Measurements from ENCODE around the gene MXRA7.
"Not testable (repeated sequence)": the region's sequence is repeated elsewhere in the genome, so short reads cannot be mapped to it uniquely, and the experiment has no call there.

MXRA7 gene

DNA sequence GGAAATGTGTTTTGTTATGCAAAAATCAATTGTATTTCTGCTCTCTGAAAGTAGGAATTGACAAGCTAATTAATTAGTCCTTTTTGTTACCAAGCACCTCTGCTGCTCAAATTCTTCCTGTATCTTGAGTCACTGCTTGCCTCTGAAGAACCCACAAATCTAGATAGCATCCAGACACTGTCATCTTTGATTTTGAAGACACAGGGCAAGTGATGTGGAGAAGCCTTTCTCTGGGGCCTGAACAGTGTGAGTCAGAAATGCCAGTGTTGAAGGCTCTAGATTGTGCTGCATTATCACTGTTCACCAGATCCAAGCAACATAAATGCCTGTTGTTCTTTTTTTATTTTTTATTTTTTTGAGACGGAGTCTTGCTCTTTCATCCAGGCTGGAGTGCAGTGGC, 56.4 kb downstream of the MXRA7 start:
- no peak overlapping the region for H3K27ac ChIP-seq (ENCODE audit: low read depth, low read length)
- H3K27me3 ChIP-seq (ENCODE audit: control insufficient read depth, insufficient read depth, low read length), result no peaks in the 10 kb centered on the region
- no peak overlapping the region for H3K9ac ChIP-seq (ENCODE audit: low read length)
- no peak overlapping the region for H3K4me3 ChIP-seq (ENCODE audit: low read length)
- no peaks in the 10 kb centered on the region for H3K36me3 ChIP-seq (ENCODE audit: control insufficient read depth, insufficient read depth, low read length)
- H3K4me1 ChIP-seq (ENCODE audit: control insufficient read depth, insufficient read depth, low read length), result no peaks in the 10 kb centered on the region

GRCh38 chr17:76650504-76650903, 60.3 kb downstream of the MXRA7 start:
- H3K27ac ChIP-seq (ENCODE audit: low read depth, low read length), result no peak overlapping the region
- peaks cover 2% of the 10 kb centered on the region for H3K27me3 ChIP-seq (ENCODE audit: control insufficient read depth, insufficient read depth, low read length)
- no peak overlapping the region for H3K4me3 ChIP-seq (ENCODE audit: low read length)
- H3K36me3 ChIP-seq (ENCODE audit: control insufficient read depth, insufficient read depth, low read length), result no peaks in the 10 kb centered on the region
- H3K4me1 ChIP-seq (ENCODE audit: control insufficient read depth, insufficient read depth, low read length), result no peaks in the 10 kb centered on the region
- no peak overlapping the region for H3K9ac ChIP-seq (ENCODE audit: low read length)

DNA sequence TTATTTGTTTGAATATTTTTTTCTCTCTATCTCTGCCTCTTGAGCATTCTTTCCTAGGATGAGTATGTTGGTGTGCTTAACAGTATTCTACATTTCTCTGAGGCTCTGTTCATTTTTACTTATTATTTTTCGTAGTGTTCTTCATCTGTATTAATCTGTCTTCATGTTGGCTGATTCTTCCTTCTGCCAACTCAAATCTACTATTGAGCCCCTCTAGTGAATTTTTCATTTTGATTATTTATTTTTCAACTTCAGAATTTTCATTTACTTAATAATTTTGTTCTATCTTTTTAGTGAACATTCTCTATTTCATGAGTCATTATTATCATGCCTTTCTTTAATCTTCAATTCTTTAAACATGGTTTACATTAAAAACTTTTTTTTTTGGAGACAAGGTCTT, 64.1 kb downstream of the MXRA7 start:
- H3K9ac ChIP-seq (ENCODE audit: low read length), result no peak overlapping the region
- H3K4me1 ChIP-seq (ENCODE audit: control insufficient read depth, insufficient read depth, low read length), result no peaks in the 10 kb centered on the region
- no peaks in the 10 kb centered on the region for H3K36me3 ChIP-seq (ENCODE audit: control insufficient read depth, insufficient read depth, low read length)
- peaks cover 2% of the 10 kb centered on the region for H3K27me3 ChIP-seq (ENCODE audit: control insufficient read depth, insufficient read depth, low read length)
- no peak overlapping the region for H3K27ac ChIP-seq (ENCODE audit: low read depth, low read length)
- no peak overlapping the region for H3K4me3 ChIP-seq (ENCODE audit: low read length)

GRCh38 chr17:76645481-76645880, 65.3 kb downstream of the MXRA7 start:
- no peak overlapping the region for H3K27ac ChIP-seq (ENCODE audit: low read depth, low read length)
- peak overlapping the region; percentile 45 for H3K9ac ChIP-seq (ENCODE audit: low read length)
- no peak overlapping the region for H3K4me3 ChIP-seq (ENCODE audit: low read length)

DNA sequence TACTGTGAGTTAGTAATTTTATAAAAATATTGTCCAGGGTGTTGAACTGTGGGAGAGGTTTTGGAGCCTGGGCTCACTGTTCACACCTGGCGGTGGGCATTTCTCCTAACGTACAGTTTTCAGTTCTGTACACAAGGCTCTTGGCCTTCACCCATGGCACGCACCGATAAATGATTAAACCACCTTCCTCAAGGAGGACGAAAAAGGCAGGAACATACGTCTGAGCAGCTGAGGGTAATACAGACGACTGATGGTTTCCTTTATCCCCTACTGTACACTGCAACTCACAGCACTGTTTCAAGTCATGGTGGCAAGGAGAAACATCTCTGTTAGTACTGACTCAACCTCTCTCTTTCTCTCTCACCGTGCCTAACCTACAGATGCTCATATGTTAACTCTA, 65.8 kb downstream of the MXRA7 start:
- no peaks in the 10 kb centered on the region for H3K4me1 ChIP-seq (ENCODE audit: control insufficient read depth, insufficient read depth, low read length)
- no peaks in the 10 kb centered on the region for H3K36me3 ChIP-seq (ENCODE audit: control insufficient read depth, insufficient read depth, low read length)
- no peak overlapping the region for H3K4me3 ChIP-seq (ENCODE audit: low read length)
- H3K27ac ChIP-seq (ENCODE audit: low read depth, low read length), result no peak overlapping the region
- no peak overlapping the region for H3K9ac ChIP-seq (ENCODE audit: low read length)
- peaks cover 2% of the 10 kb centered on the region for H3K27me3 ChIP-seq (ENCODE audit: control insufficient read depth, insufficient read depth, low read length)

More at GRCh38 chr17:76645481-76645880, 65.3 kb downstream of the MXRA7 start:
- Histone ChIP-seq H3K4me1 (ENCODE audit: control insufficient read depth, insufficient read depth, low read length) (no peaks in the 10 kb centered on the region), H3K36me3 (ENCODE audit: control insufficient read depth, insufficient read depth, low read length) (no peaks in the 10 kb centered on the region), H3K27me3 (ENCODE audit: control insufficient read depth, insufficient read depth, low read length) (peaks cover 2% of the 10 kb centered on the region)

GRCh38 chr17:76643553-76644148, 67.1 kb downstream of the MXRA7 start, which contains the start of gene ST6GALNAC1:
ST6GALNAC1 (minus strand) TSS chr17:76643757; CDS start chr17:76643638, 119 bp downstream.
- Histone ChIP-seq H3K36me3 (ENCODE audit: control insufficient read depth, insufficient read depth, low read length) (no peaks in the 10 kb centered on the region), H3K9ac (ENCODE audit: low read length) (peak within 1 kb of the TSS; percentile 49), H3K27me3 (ENCODE audit: control insufficient read depth, insufficient read depth, low read length) (peaks cover 2% of the 10 kb centered on the region), H3K4me1 (ENCODE audit: control insufficient read depth, insufficient read depth, low read length) (no peaks in the 10 kb centered on the region), H3K27ac (ENCODE audit: low read depth, low read length) (no peak within 1 kb of the TSS), H3K4me3 (ENCODE audit: low read length) (peak within 1 kb of the TSS; percentile 74)

DNA sequence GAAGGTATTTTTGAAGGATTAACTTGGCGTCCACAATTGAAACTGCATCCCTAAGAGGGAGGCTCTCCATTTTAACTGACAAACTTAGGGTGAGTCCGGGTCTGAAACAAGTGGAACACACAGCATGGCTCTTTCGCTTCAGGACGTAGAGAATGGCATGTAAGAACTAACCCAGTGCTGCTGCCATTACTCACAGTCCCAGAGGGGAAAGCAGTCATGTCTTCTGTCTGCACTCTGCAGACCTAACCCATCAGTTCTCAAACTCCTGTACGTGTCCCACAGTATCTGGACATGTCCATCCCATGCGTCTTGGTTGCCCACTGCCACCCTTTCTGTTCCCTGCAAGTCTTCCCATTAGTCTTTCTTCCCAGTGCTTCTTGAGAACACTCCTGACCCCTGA, 67.8 kb downstream of the MXRA7 start:
- H3K4me3 ChIP-seq (ENCODE audit: low read length), result peak overlapping the region; percentile 74

DNA sequence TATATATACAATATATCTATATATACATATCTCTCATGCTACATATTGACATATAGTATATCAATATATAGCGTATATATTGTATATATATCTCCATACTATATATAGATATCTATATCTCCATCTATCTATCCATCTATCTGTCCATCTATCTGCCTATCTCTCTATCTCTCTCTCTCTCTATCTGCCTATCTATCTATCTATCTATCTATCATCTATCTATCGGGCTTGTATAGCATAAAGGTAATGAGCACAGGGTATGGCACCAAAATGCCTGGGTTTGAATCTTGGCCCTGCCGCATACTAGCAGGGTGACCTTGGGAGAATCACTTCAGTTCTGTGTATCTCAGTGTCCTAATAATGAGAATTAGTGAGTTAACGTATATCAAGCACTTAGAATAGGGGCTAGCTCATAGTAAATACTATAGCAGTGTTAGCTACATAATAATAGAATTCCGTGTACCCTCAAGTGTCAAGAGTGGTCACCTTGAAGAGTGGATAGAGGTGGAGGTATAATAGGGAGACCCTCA, 68.7 kb downstream of the MXRA7 start:
- Histone ChIP-seq H3K4me3 (ENCODE audit: low read length) (peak overlapping the region; percentile 74), H3K27ac (ENCODE audit: low read depth, low read length) (no peak overlapping the region), H3K9ac (ENCODE audit: low read length) (no peak overlapping the region)

More for the DNA sequence above, 67.8 kb downstream of the MXRA7 start:
- Histone ChIP-seq H3K27ac (ENCODE audit: low read depth, low read length) (no peak overlapping the region), H3K27me3 (ENCODE audit: control insufficient read depth, insufficient read depth, low read length) (no peaks in the 10 kb centered on the region), H3K9ac (ENCODE audit: low read length) (peak overlapping the region; percentile 49), H3K4me1 (ENCODE audit: control insufficient read depth, insufficient read depth, low read length) (no peaks in the 10 kb centered on the region), H3K36me3 (ENCODE audit: control insufficient read depth, insufficient read depth, low read length) (no peaks in the 10 kb centered on the region)

DNA sequence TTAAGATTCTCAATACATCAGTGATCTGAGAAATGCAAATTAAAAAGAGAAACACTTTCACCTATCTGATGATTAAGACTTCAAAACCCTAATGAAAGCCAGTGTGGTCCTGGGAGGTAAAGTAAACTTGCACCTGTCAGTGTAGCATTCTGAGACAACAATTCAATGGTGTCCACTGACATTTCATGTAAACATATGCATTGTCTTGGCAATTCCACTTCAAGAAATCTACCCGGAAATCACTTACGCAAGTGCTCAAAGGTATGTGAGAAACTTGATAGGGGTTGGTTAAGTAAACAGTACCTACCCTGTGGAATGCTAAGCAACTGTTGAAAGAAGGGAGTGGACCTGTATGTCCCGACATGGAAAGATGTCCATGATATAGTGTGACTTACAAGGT, 69.3 kb downstream of the MXRA7 start:
- Histone ChIP-seq H3K9ac (ENCODE audit: low read length) (no peak overlapping the region), H3K27ac (ENCODE audit: low read depth, low read length) (no peak overlapping the region), H3K4me3 (ENCODE audit: low read length) (no peak overlapping the region)

More for the DNA sequence above, 68.7 kb downstream of the MXRA7 start:
- Histone ChIP-seq H3K27me3 (ENCODE audit: control insufficient read depth, insufficient read depth, low read length) (no peaks in the 10 kb centered on the region), H3K4me1 (ENCODE audit: control insufficient read depth, insufficient read depth, low read length) (no peaks in the 10 kb centered on the region), H3K36me3 (ENCODE audit: control insufficient read depth, insufficient read depth, low read length) (no peaks in the 10 kb centered on the region)

GRCh38 chr17:76640550-76641380, 70.0 kb downstream of the MXRA7 start:
- Histone ChIP-seq H3K27ac (ENCODE audit: low read depth, low read length) (no peak overlapping the region), H3K9ac (ENCODE audit: low read length) (no peak overlapping the region)

More for the DNA sequence above, 69.3 kb downstream of the MXRA7 start:
- H3K4me1 ChIP-seq (ENCODE audit: control insufficient read depth, insufficient read depth, low read length), result no peaks in the 10 kb centered on the region
- no peaks in the 10 kb centered on the region for H3K27me3 ChIP-seq (ENCODE audit: control insufficient read depth, insufficient read depth, low read length)
- H3K36me3 ChIP-seq (ENCODE audit: control insufficient read depth, insufficient read depth, low read length), result no peaks in the 10 kb centered on the region

DNA sequence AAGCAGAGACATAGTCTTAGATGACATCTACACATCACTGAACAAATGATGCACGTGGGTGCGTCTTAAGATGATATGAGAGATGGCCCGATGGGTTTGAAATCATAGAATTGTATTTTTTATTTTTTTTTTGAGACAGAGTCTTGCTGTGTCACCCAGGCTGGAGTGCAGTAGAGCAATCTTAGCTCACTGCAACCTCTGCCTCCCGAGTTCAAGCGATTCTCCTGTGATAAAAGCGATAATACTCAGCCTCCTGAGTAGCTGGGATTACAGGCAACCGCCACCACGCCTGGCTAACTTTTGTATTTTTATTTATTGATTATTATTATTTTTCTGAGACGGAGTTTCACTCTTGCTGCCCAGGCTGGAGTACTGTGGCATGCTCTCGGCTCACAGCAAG, 72.5 kb downstream of the MXRA7 start:
- Histone ChIP-seq H3K27ac (ENCODE audit: low read depth, low read length) (no peak overlapping the region), H3K9ac (ENCODE audit: low read length) (no peak overlapping the region), H3K4me1 (ENCODE audit: control insufficient read depth, insufficient read depth, low read length) (no peaks in the 10 kb centered on the region), H3K4me3 (ENCODE audit: low read length) (no peak overlapping the region), H3K27me3 (ENCODE audit: control insufficient read depth, insufficient read depth, low read length) (no peaks in the 10 kb centered on the region), H3K36me3 (ENCODE audit: control insufficient read depth, insufficient read depth, low read length) (no peaks in the 10 kb centered on the region)

More at GRCh38 chr17:76640550-76641380, 70.0 kb downstream of the MXRA7 start:
- Histone ChIP-seq H3K27me3 (ENCODE audit: control insufficient read depth, insufficient read depth, low read length) (no peaks in the 10 kb centered on the region), H3K36me3 (ENCODE audit: control insufficient read depth, insufficient read depth, low read length) (no peaks in the 10 kb centered on the region), H3K4me3 (ENCODE audit: low read length) (peak overlapping the region; percentile 43), H3K4me1 (ENCODE audit: control insufficient read depth, insufficient read depth, low read length) (no peaks in the 10 kb centered on the region)

DNA sequence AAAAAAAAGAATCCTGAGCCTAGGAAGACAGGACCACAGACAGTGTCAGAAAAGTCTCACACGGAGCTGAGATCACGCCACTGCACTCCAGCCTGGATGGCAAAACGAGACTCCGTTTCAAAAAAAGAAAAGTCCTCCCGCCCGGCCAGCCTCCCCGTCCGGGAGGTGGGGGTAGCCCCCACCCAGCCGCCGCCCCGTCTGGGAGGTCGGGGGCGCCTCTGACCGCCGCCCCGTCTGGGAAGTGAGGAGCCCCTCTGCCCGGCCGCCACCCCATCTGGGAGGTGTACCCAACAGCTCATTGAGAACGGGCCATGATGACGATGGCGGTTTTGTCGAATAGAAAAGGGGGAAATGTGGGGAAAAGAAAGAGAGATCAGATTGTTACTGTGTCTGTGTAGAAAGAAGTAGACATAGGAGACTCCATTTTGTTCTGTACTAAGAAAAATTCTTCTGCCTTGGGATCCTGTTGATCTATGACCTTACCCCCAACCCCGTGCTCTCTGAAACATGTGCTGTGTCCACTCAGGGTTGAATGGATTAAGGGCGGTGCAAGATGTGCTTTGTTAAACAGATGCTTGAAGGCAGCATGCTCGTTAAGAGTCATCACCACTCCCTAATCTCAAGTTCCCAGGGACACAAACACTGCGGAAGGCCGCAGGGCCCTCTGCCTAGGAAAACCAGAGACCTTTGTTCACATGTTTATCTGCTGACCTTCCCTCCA, 74.1 kb downstream of the MXRA7 start:
- not testable (repeated sequence) for H3K4me3 ChIP-seq (ENCODE audit: low read length); H3K4me1 ChIP-seq (ENCODE audit: control insufficient read depth, insufficient read depth, low read length); H3K27me3 ChIP-seq (ENCODE audit: control insufficient read depth, insufficient read depth, low read length); H3K27ac ChIP-seq (ENCODE audit: low read depth, low read length); H3K9ac ChIP-seq (ENCODE audit: low read length); H3K36me3 ChIP-seq (ENCODE audit: control insufficient read depth, insufficient read depth, low read length)
